ENCODE results near the gene SLC16A9.

DNA sequence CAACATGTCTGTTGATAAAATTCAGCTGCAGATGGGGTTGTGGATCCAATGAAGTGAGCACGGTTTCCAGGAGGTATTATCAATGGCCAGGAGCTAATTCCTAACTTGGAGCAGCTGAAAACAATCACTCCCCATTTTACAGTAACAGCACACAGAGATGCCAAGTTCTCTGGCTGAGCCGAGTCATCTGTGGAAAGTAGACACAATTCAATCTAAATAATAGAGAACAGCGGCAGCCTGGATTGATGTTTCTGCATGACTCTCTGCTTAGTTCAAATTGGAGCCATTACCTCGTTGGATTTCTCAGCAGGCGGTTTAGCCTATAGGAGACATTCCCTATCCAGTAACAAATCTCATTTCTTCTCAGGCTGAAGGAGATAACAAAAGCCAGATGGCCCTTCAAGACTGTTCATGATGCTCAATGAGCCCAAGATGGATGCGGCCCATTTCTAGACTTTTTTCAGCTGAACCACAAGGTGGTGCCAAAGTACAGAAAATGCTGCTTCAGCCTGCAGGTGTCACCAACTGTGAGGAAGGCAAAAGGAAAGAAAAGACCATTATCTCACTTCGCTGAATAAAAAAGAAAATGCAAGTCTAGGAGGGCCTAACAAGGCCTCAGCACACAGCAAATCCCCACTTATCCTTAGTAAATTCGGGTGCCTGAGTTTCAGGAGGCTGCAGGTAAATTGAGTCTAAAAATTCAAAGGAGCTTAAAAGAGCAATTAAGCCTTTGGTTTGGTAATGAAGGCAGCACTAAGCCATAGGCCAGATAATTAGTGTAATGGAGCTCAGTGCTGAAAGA, 83.7 kb downstream of the SLC16A9 start:
- TF ChIP-seq, protein P1, sequence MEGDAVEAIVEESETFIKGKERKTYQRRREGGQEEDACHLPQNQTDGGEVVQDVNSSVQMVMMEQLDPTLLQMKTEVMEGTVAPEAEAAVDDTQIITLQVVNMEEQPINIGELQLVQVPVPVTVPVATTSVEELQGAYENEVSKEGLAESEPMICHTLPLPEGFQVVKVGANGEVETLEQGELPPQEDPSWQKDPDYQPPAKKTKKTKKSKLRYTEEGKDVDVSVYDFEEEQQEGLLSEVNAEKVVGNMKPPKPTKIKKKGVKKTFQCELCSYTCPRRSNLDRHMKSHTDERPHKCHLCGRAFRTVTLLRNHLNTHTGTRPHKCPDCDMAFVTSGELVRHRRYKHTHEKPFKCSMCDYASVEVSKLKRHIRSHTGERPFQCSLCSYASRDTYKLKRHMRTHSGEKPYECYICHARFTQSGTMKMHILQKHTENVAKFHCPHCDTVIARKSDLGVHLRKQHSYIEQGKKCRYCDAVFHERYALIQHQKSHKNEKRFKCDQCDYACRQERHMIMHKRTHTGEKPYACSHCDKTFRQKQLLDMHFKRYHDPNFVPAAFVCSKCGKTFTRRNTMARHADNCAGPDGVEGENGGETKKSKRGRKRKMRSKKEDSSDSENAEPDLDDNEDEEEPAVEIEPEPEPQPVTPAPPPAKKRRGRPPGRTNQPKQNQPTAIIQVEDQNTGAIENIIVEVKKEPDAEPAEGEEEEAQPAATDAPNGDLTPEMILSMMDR (IDR thresholded peaks at IDR 0.05): peak; percentile 79 to 94 (median 89)
- TF ChIP-seq POLR2AphosphoS5 (IDR thresholded peaks at IDR 0.05) (peak in 3 of 4 donors; percentile 48 to 78 (median 70)), POLR2A (IDR thresholded peaks at IDR 0.05) (no peak)
